Measurements from ENCODE around the gene GAS2L2.

Gene GAS2L2

DNA sequence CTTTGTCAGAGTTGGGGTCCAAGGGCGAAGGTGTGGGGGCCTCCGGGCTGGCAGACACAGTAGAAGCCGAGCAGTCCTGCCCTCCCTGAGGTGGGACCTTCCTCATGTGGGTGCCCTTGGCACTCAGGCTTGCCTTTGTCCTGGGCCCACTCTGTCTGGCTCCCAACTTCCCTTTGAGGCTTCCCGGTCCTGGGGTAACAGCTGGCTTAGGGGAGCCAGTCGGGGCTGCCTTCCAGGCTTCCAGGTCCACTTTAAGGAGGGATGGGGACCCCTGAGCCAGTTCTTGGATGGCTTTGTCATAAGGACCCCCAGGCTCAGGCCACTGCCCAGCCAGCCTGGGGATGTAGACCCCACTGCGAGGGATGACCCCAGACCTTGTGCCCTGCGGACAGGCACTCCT lies 7.8 kb downstream of the GAS2L2 start:
- DNase-seq: no peak

DNA sequence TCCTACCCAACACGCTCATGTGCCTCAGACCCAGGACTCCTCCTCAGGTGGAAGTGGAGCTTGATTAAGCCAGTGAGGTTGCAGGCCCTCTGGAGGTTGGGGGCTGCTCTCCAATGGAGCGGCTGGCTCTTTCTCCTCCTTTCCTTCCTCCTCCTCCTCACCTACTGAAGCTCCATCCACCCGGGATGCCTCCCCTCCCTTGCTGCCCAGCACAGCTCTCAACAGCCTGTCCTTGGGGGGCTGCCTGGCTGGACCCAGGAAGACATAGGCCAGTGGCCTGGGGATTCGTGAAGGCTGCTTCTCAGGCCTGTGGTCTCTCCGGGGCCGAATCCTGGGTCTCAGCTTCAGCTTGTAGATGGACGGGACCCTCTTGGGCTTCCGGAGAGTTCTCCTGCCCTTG lies 8.2 kb downstream of the GAS2L2 start:
- no peak for DNase-seq

DNA sequence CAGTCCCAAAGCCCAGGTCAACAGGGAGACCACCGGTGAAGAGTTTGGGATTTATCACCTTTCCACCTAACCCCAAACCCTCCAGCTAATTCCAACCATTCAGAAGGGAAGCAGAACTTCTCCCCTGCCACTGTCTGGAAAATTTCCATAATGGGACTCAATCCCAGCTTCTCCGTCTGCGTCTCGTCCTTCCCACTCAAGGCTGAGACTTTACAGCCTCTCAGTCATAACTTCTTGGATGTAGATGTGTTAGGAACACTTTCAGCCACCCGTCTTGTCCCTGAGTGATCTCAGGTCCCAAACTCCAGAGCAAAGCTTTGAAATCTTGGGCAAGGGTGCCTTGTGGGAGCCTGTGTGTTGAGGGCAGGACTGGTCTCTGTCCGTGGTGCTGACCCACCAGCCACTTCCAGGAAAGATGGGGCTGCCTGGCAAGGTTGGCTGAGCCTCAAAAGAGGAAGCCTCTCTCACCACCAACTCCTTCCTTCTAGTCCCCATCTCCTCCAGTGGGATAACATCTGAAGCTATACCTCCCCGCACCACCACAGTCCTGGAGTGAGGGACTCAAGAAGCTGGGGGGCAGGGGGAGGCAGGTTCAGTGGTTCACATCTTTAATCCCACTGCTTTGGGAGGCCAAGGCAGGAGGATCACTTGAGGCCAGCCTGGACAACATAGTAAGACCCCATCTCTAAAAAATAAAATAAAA lies 9.3 kb downstream of the GAS2L2 start:
- DNase-seq: peak; percentile 60

DNA sequence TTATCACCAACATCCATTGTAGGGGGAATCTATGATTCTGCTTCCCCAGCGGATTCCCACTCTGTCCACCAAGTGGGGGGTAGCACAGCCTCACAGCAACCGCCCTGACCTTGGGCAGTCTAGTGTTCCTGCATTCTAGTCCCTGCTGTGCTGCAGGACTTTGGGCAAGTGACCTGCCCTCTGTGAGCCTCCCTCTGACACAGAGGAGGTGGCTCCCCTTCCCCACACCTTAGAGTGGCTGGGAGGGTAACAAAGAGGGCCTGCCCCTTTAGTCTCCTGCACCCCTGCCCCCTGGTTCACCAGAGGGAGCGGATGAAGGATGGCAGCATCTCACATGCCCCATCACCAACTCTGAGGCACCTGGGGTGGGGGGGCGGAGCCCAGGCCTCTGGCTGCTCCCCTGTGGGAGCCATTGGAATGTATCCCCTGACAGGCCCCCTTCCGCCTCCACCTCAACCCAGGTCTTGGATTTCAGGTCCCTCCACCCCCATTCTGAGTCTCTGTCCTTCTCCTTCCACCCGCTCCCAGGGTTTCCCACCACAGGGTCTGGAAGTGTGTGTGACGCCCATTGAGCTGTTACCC lies 10.1 kb downstream of the GAS2L2 start:
- no peak for DNase-seq

DNA sequence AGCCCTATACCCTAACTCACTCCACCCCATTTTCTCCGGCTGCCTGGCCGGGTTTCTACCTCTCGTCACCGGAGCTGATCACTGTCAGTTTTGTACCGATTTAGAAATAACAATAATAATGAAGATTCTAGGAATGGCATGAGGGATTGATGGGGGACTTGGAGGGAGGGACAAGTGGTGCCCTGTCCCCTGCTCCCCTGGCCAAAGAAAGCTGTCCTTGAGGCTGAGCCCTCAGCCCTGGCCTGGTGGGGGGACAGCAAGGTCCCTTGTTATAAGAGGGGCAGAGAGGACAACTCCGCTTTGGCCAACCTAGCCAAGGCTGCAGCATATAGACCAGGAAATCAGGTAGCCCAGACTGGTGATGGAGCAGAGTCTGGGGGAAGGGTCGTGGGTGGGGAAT lies 10.5 kb downstream of the GAS2L2 start:
- DNase-seq: no peak

DNA sequence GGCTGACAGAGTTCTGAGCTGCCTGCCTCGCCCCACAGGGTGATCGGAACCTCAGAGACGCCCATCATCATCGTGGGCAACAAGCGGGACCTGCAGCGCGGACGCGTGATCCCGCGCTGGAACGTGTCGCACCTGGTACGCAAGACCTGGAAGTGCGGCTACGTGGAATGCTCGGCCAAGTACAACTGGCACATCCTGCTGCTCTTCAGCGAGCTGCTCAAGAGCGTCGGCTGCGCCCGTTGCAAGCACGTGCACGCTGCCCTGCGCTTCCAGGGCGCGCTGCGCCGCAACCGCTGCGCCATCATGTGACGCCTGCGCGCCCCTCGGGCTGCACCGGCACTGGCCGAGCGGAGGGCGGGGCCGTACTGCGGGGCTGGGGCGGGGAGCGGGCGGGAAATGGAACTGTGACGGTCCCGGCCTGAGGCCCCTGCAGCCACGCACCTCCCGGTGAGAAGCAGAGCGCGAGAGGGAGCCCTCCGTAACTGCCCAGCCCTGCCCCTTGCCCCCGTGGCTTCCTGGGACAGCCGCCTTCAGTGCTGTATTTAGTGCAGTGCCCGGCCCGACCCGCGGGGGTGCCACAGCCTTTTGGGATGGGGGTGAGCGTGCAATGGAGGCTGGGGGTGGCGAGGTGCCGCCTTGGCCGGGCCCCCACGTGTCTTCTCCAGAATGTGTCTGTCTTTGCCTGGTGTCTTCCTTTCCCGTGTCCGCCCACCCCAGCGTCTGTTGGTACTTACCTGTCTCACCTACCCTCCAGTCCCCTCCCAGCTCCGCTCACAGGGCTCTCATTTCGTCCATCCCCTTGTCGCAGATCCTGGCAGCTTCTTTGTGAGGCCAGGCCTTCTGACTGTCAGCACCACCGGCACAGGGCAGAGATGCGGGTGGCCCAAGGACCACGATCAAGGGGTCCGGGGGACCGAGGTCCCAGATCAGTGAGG lies 11.8 kb downstream of the GAS2L2 start:
- DNase-seq: peak; percentile 63

DNA sequence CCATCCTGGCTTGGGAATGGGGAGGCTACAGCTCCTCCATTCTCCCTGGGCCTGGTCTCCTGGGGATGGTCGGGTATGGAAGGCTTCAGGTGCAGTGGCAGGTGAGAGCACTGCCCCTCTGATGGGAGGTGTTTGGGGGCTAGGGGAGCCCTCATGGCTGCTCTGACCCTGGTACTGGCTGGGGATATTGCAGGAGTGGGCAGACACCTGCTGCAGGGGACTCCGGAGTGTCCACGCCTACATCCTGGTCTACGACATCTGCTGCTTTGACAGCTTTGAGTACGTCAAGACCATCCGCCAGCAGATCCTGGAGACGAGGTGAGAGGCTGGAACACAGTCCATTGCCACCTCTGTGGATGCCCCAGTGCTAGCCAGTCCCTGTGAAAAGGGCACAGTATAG lies 12.8 kb downstream of the GAS2L2 start:
- DNase-seq: no peak

DNA sequence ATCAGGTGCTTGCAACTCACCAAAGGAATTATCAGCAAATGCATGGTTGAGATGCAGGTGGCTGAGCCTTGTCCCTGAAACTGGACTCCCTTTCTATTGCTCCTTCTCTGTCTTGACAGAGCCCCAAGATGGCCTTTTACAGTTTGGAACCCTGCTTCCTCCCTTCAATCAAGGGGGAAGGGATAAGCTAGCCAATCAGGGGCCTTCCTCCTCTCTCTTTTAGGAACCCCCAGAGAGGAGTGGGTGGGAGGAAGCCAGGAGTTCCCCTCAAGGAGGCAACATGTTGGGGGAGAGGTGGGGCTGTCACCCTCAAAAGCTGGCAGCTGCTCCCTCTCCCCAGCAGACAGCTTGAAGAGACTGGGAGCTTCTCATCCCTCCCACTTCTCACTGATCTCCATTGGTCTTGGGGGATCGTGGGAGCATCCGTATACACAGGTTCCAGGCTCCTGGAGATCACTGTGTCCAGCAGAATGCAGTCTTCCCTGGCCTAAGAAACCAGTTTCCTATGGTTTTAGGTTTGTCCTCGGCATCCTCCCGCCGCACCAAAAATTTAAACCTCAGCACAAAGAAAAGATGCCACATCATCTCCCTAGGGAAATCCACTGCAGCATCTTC lies 14.4 kb downstream of the GAS2L2 start:
- DNase-seq: no peak

DNA sequence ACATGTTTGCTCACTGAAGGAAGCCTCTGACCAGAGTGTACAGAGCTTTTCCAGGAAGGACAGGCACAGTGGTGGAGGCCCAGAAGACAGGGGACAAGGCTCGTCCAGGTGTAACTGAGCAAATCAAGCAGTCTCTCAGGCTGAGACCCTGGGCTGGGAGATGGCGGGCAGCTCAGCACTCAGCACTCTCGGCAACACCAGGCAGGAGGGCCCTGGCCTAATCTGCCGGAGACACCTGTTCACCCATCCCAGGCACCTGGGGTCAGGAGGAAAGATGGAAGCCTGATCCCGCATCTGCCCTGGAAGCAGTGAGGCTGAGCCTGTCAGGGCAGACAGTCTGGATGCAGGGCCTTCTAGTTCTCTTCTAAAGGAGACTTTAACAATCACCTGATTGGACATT lies 16.8 kb downstream of the GAS2L2 start:
- DNase-seq: no peak

DNA sequence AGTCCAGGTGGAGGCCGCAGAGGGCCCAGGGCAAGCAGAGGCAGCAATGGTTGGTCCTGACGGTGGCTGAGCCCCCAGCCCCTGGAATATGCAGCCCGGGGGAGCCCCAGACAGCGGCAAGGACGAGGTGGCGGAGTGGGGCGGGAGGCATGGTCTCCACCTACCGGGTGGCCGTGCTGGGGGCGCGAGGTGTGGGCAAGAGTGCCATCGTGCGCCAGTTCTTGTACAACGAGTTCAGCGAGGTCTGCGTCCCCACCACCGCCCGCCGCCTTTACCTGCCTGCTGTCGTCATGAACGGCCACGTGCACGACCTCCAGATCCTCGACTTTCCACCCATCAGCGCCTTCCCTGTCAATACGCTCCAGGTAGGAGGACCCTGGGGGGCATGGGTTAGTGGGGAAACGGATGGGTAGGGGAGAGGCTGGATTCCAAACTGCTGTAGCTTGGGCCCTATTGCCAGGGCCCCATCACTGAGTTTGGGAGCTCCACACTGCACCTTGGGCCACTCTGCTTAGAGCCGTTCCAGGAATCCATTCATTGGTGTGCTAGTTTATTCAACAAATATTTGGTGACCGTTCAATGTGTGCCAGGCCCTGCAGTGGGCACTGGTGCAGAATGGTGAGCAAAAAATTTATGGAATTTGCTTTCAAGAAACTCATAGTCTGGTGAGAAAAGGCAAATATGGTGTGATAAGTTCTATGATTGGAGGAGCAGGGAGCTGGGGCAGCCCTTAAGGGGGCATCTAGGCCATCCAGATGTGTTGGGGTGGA lies 17.8 kb downstream of the GAS2L2 start:
- no peak for DNase-seq

DNA sequence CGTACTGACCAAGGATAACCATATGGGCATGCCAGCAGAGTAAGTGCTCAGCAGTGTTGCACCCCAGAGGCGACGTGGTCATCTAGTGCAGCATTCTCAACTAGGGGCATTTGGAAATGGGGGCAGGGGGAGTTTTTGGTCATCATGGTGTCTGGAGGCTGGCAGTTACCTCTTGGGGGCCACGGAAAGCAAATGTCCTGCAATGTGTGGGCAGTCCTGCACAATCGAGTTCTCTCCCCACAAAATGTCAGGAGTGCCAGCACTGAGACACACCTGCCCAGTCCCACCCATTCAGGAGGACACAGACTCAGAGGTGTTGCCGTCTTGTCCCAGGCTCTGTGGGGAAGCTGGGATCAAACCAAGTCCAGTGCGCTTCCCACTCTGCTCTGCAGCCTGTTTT lies 18.6 kb downstream of the GAS2L2 start:
- DNase-seq: no peak

DNA sequence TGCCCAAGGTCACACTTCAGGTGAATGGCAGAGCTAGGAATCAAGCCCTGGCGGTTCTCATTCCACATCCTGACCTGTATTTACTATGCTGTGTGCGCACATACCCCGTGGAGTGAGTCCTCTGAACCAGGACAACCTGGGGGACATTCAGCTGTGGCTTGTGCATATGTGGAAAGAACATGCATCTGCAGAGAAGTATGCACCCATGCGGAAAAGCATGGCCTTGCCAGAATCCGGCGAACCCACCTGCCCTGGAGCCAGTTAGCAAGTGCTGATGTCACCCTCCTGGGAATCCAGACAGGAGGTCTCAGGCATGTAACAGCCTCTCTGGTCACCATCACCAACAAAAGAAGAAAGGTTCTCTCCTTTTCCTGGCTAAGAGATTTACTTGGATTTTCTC lies 19.7 kb downstream of the GAS2L2 start:
- DNase-seq: no peak

DNA sequence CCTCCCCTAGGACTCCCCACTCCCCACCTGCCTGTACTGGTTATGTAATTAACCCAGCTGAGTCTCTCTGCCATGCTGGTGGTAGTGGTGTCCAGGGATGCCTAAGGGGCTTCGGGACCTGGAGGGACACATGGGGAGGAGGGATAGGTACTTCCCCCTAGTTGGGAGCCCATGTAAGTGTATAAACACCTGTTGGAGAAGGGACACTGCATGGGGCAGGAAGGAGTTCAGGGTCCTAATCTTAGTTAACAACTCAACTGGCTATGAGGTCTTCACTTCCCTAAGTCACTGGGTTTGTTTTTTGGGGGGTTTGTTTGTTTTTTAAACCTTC lies 20.3 kb downstream of the GAS2L2 start:
- no peak for DNase-seq

DNA sequence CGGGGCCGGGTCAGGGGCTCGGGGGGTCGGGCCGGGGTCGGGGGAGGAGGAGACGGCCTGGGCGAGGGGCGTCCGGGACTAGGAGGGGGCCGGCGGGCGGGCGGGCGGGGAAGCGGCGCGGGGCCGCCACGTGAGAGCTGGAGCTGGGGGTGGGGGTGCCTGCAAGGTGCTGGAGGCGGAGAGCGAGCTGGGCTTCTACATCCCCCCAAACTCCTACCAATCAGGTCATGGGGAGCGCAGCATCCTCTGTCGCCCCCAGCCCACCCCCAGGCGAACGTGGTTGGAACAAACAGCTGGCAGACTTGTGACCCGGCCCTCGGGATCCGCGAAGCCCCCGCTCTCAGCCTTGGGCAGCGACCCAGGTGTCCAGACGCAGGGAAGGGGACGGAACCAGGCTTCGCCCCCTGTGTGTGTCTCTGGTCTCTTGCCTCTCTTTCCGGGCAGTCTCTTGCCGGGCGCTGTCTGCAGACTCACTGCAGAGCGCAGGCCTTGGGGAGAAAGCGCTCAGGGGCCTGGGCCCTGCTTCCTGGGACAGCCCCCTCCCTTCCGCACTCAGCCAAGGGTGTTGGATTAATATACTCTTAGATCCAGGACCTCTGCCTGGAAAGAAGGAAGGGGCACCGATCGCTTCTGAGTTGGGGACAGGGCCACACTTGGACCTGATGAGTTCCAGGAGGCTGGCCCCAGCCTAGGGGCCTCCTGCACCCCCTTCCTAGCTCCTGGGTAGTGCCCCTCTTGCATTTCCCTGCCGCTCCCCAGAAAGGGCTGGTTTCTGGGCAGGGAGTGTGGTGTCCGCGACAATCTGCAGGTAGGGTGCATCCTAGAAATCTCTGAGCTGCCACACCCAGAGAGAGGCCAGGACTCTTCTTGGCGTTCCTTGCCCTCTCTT lies 20.9 kb downstream of the GAS2L2 start:
- DNase-seq: peak; percentile 53

DNA sequence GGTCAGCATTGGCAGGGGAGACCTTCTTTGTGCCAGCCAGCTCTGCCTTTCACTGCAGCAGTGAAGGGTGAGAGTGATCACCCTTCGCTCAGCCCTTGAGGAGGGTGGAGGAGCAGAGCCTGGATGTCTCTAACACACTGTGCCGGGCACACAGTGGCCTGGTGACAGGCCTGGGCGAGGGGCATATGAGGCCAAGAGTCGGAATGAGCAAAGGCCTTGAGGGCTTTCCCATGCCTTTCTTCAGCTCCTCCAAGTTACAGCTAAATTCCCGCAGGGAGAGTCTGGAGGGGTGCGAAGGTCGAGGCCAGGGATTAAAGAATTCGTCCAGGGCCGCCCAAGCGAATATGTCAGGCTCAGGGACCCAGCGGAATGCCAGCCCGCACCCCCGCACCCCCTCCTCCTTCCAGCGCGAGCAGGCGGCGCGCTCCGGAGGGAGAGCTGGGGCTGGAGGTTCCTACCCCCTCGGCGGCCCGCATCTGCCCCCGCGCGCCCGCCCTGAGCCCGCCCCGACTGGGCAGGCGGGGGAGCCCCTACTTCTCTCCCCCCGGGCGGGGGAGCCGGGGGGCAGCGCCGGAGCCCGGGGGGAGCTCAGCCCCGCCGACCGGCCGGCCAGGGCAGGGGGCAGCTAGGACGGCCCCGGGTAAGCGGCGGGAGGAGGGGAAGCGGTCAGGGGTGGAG lies 21.7 kb downstream of the GAS2L2 start, which contains the start of gene RASL10B:
Gene RASL10B, plus strand, starts transcription at position 401 of the 678 bp plus-strand sequence. CDS start 3,546 bp downstream, outside the sequence.
- DNase-seq: peak; percentile 77

DNA sequence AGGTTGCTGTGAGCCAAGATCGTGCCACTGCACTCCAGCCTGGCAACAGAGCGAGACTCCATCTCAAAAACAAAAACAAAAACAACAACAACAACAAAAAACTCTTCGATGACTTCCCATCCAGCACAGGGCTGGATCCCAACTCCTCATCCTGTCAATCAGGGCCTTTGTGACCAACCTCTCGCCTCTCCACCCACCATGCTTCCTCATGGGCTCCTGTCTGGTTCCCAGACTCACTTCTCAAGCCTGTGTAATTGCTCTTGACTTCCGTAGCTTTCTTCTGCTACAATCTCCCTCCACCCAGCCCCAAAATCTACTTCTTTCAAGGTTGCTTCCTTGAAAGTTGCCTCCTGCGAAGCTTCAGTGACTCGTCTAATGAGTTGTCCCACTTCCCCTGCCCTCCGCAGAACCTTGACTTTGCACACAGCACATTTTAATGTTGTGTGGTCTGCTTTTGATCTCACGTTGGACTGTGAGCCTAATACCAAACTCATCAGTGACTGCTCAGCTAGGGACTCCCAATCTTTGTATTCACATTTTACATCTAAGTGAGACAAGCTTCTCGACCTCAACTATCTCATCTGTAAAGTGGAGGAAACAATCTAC lies 22.5 kb downstream of the GAS2L2 start:
- DNase-seq: no peak

DNA sequence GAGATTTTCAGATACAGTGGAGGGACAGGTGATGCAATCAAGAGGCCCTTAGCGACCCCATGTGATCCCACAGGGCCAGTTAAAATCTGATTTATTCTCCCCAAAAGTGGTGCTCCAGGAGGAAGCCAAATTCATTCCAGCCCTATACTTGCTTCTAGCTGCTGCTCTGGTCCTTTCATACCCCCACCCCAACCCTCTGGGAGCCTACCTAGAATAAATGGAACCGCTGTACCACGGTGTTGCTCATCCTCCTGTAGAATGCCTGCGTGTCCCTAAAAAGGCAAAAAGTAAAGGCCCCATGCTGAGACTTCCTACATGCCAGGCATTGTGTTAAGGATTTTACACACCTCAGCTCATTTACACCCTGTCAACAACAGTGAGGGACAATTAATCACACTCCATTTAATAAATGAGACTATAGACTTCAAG lies 23.6 kb downstream of the GAS2L2 start:
- DNase-seq: no peak

DNA sequence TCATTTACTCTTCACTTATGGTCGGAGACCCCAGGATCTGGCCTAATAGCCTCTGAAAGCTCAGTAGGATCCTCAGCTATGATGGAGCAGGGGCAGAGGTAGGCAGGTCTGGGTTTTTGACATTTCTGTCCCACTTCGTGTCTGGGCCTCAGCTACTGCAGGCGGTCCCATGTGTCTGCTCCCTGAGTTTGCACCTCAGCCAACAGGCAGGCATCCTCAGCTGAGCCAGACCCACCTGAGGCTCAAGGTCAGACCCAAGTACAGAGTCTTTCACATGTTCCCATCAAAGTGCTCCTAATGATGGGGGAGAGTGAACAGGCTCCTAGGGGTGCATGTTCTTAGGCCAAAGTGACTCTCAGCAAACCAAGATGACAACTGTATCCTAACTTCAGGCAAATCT lies 24.5 kb downstream of the GAS2L2 start:
- no peak for DNase-seq

DNA sequence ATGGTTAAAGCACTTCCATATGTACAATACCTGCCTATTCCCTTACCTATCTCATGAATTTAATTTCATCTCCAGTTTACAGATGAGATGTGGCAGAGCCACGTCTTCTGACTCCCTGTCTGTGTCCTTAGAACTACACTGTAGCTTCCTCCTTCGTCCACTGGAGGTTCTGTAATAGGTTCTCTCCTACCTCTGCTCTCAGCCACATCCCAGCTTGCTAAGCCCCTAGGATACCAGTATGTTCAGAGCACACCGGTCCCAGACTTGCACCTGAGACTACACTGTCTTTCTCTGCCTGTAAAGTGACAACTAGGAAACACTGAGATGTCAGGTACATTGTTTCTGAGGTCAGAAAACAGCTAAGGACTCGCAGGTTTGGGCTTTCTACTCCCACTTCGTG lies 25.4 kb downstream of the GAS2L2 start:
- DNase-seq: no peak

DNA sequence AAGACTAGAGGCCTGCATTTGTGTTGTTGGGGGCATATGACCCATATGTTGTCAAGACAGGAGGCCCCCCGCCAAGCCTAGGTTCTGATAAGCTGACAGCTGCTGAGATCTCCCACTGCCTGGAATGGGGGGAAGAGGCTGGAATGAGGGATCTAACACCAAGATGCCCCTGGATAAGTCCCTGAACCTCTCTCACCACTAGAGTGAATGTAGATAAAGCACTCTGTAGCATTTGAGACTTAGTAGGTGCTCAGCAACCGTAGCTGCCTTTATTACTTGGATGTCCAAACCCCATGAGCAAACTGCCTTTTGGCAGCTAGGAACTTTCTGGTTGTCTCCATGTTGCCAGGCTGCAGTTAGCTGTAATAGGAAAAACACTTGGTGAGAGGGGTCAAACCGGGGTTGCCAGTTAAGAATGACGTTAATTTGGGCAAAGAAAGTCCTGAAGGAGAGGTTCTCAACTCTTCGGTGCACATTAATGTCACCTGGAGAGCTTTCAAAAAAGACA lies 26.0 kb downstream of the GAS2L2 start:
- DNase-seq: no peak

All from activated CD8-positive, alpha-beta memory T cell treated with anti-CD3 and anti-CD28 coated beads, Interleukin-2, amount 50 U/mL, for 48 hours (primary cell).